Neutrophil (primary cell): ENCODE data around the gene PNO1.
"Not testable (repeated sequence)": the region's sequence is repeated elsewhere in the genome, so short reads cannot be mapped to it uniquely, and the experiment has no call there.

Experiments
- H3K27ac ChIP-seq: fragments of 200-600 bp; sonication (generic); 2 replicates; pipeline ENCODE4 v1.5.1; 2016; ENCODE audit warnings: mild to moderate bottlenecking, moderate library complexity
- H3K27me3 ChIP-seq: fragments of 200-600 bp; sonication (generic); 2 replicates; pipeline ENCODE4 v1.6.0; 2016; ENCODE audit warnings: mild to moderate bottlenecking
- H3K36me3 ChIP-seq: fragments of 200-600 bp; sonication (generic); 2 replicates; pipeline ENCODE4 v1.5.1; 2017
- H3K4me1 ChIP-seq, 2 experiments: fragments of 200-600 bp in 1 of 2; sonication (generic) in 1 of 2; 1 replicate in 1 of 2; 2 replicates in 1 of 2; pipeline versions ENCODE4 v1.5.1 to v1.6.1; 2013 to 2016; ENCODE audit warnings: low read depth in 1 of 2, low read length in 1 of 2, mild to moderate bottlenecking in 1 of 2, moderate library complexity in 1 of 2; ENCODE audit not compliant: control insufficient read depth in 1 of 2, insufficient read depth in 1 of 2
- H3K4me3 ChIP-seq, 2 experiments: fragments of 200-600 bp in 1 of 2; sonication (generic) in 1 of 2; 1 replicate in 1 of 2; 2 replicates in 1 of 2; pipeline ENCODE4 v1.5.1; 2013 to 2016; ENCODE audit warnings: low read depth in 1 of 2, low read length in 1 of 2, mild to moderate bottlenecking in 1 of 2, moderate library complexity in 1 of 2
- H3K9me3 ChIP-seq: fragments of 200-600 bp; sonication (generic); 2 replicates; pipeline ENCODE4 v1.5.1; 2016
- CTCF ChIP-seq: fragments of 200-600 bp; sonication (generic); IDR thresholded peaks from 2 replicates; pipeline ENCODE4 v1.5.1; 2016; ENCODE audit warnings: antibody characterized with exemption

PNO1 gene

GRCh38 chr2:68171684-68172083 lies 14.0 kb downstream of the PNO1 start:
- Histone ChIP-seq H3K27me3 (no peaks in the 10 kb centered on the region), H3K4me3 (no peak overlapping the region), H3K9me3 (no peaks in the 10 kb centered on the region), H3K36me3 (no peaks in the 10 kb centered on the region), H3K27ac (peak overlapping the region; percentile 73), H3K4me1 (peaks cover 28 to 45% of the 10 kb centered on the region in 2 experiments)
- TF ChIP-seq CTCF, result no peak

- Histone ChIP-seq H3K4me1 (peaks cover 33 to 53% of the 10 kb centered on the region in 2 experiments), H3K9me3 (no peaks in the 10 kb centered on the region), H3K27ac (peak overlapping the region; percentile 73), H3K4me3 (no peak overlapping the region), H3K36me3 (no peaks in the 10 kb centered on the region), H3K27me3 (no peaks in the 10 kb centered on the region)
- no peak for TF ChIP-seq CTCF
Observed at GRCh38 chr2:68172521-68172920, 14.8 kb downstream of the PNO1 start.

GRCh38 chr2:68172990-68173700 lies 15.5 kb downstream of the PNO1 start:
- H3K27me3 ChIP-seq, result no peaks in the 10 kb centered on the region
- TF ChIP-seq CTCF, result no peak
- H3K27ac ChIP-seq, result peak overlapping the region; percentile 73
- H3K9me3 ChIP-seq, result no peaks in the 10 kb centered on the region
- H3K4me3 ChIP-seq, result peak overlapping the region; percentile 16 to 40
- no peaks in the 10 kb centered on the region for H3K36me3 ChIP-seq
- H3K4me1 ChIP-seq, result peaks cover 33 to 54% of the 10 kb centered on the region in 2 experiments

- H3K27me3 ChIP-seq, H3K4me3 ChIP-seq, H3K27ac ChIP-seq, H3K9me3 ChIP-seq: not testable (repeated sequence)
- Histone ChIP-seq H3K4me1 (peaks cover 33 to 54% of the 10 kb centered on the region in 2 experiments), H3K36me3 (peaks cover 11% of the 10 kb centered on the region)
Observed at GRCh38 chr2:68175210-68175609, 17.5 kb downstream of the PNO1 start.

- peaks cover 22% of the 10 kb centered on the region for H3K36me3 ChIP-seq
- no peak for TF ChIP-seq CTCF
Observed at GRCh38 chr2:68176657-68177056, 19.0 kb downstream of the PNO1 start.

GRCh38 chr2:68177541-68177940 lies 19.9 kb downstream of the PNO1 start:
- no peak for TF ChIP-seq CTCF
- Histone ChIP-seq H3K4me1 (peaks cover 31 to 41% of the 10 kb centered on the region in 2 experiments), H3K4me3 (no peak overlapping the region), H3K9me3 (no peaks in the 10 kb centered on the region), H3K27ac (peak overlapping the region; percentile 38), H3K27me3 (no peaks in the 10 kb centered on the region), H3K36me3 (peaks cover 27% of the 10 kb centered on the region)

More at GRCh38 chr2:68176657-68177056, 19.0 kb downstream of the PNO1 start:
- H3K4me3 ChIP-seq, result no peak overlapping the region
- peaks cover 33 to 49% of the 10 kb centered on the region in 2 experiments for H3K4me1 ChIP-seq
- H3K27me3 ChIP-seq, result no peaks in the 10 kb centered on the region
- H3K9me3 ChIP-seq, result no peaks in the 10 kb centered on the region
- peak overlapping the region; percentile 38 for H3K27ac ChIP-seq
